Heart left ventricle (tissue), 16 donors: ENCODE data around the gene TMEM163. TPM values are rescaled to one million over a fixed set of nuclear protein-coding genes. Genes with fewer than 3 reads are reported as not detected.
A peak's percentile ranks its signal among the peaks of the same experiment; 100 is the strongest.

Experiments used
- ATAC-seq, 4 donors: fragments of 200-7000 bp; cut with Tn5 transposase; one replicate each; pipeline ENCODE4 v1.9.1; 2020 to 2022; ENCODE audit warnings: moderate library complexity in 4 of 4, mild to moderate bottlenecking in 3 of 4, moderate number of reproducible peaks in 1 of 4
- DNase-seq, 5 donors: peaks; one replicate each; pipeline ENCODE4 v3.0.0-alpha.2; 2020
- H3K27ac ChIP-seq, 12 donors: fragments of 200-600 bp; sonication (generic) in 4 of 12; one replicate each; pipeline versions ENCODE4 v1.5.0 to v1.8.0; 2016 to 2022; ENCODE audit warnings: mild to moderate bottlenecking in 2 of 12
- H3K27me3 ChIP-seq, 9 donors: fragments of 200-600 bp; sonication (generic) in 2 of 9; one replicate each; pipeline versions ENCODE4 v1.5.1 to v1.8.0; 2016 to 2022; ENCODE audit warnings: mild to moderate bottlenecking in 3 of 9
- H3K36me3 ChIP-seq, 9 donors: fragments of 200-600 bp; sonication (generic) in 2 of 9; one replicate each; pipeline versions ENCODE4 v1.5.0 to v1.8.0; 2018 to 2022; ENCODE audit warnings: mild to moderate bottlenecking in 2 of 9
- H3K4me1 ChIP-seq, 12 donors: fragments of 200-600 bp; sonication (generic) in 4 of 12; one replicate each; pipeline versions ENCODE4 v1.5.0 to v1.8.0; 2016 to 2022; ENCODE audit warnings: mild to moderate bottlenecking in 3 of 12
- H3K4me3 ChIP-seq, 12 donors: fragments of 200-600 bp; sonication (generic) in 4 of 12; one replicate each; pipeline versions ENCODE4 v1.5.0 to v1.8.0; 2017 to 2022; ENCODE audit warnings: mild to moderate bottlenecking in 9 of 12, moderate library complexity in 4 of 12
- H3K9me3 ChIP-seq, 12 donors: fragments of 200-600 bp; sonication (generic) in 4 of 12; one replicate each; pipeline versions ENCODE4 v1.5.0 to v1.8.0; 2016 to 2022; ENCODE audit warnings: mild to moderate bottlenecking in 1 of 12
- CTCF ChIP-seq, 12 donors: fragments of 200-600 bp; sonication (generic) in 4 of 12; IDR thresholded peaks; one replicate each; pipeline versions ENCODE4 v1.5.0 to v1.8.0; 2018 to 2022; ENCODE audit warnings: antibody characterized with exemption in 12 of 12, mild to moderate bottlenecking in 5 of 12
- POLR2A ChIP-seq, 2 donors: fragments of 450-650 bp; IDR thresholded peaks; one replicate each; pipeline ENCODE4 v1.6.1; 2017; ENCODE audit warnings: antibody characterized with exemption in 2 of 2, mild to moderate bottlenecking in 2 of 2, moderate library complexity in 2 of 2
- WGBS, 4 donors: extraction: QIAGEN DNeasy Blood & Tissue Kit in 2 of 4; methylation state at CpG; one replicate each; pipeline versions ENCODE4 v1.1.5 to v1.1.7; 2013 to 2018; 5-methylcytosine and 5-hydroxymethylcytosine counted together
- intact Hi-C, 10 donors: fragments of 100-400 bp; cut with DNase I; formaldehyde crosslinking; loops; one replicate each; pipeline versions ENCODE4 v1.11.1 to v1.14.2; 2022
- polyA plus RNA-seq, 2 donors: library from polyadenylated mRNA; stranded (reverse); fragments of 200-250 nt; gene quantifications; one replicate each; pipeline ENCODE4 v1.2.3, GENCODE V29; 2013
- total RNA-seq, 9 donors: library from RNA; depleted of rRNA in 2 of 9; stranded (reverse); fragments of >200 nt in 2 of 9; fragmentation: NEBNext Ultra II Directional in 3 of 9; extraction: Animal tissue kit (Norgen Biotek cat#: 25700) in 3 of 9; gene quantifications; one replicate each; pipeline versions ENCODE4 v1.1.0 to v1.2.4, GENCODE V29; 2016 to 2023
- donor health status: ischemic (EF 13 %, LVEDD 7.1; RV severe dilation, severe dysfunction).
- donor health status: healthy with polysubstance abuse.
- donor health status: DM: no; HTN: yes; CAD: no.
- donor health status: DM: no; HTN: no; CAD: no.
- donor health status: ischemic (EF 25% LVEDD 6.9; RV normal size, moderate dysfunction).
- donor health status: ischemic (EF 25% LVEDD 5.7; RV mildly dilated, moderate dysfunction).
- donor health status: healthy.
- donor health status: DM: yes; HTN: yes; CAD: no.
- donor health status: ischemic (EF 35%, LVEDD 5.7; RV mildly dilated, moderate dysfunction).
- donor health status: nonischemic (EF 11% LVEDD 7.7; RV severe dilation, severe dysfunction).
- donor health status: DM: yes; HTN: yes; CAD: no.
- donor health status: PGD.
- donor health status: ischemic (EF 29% LVEDD 5.4; RV normal size, mild dysfunction).
- donor health status: nonischemic (EF 23%, LVEDD 6.1; RV moderate dilation, normal function).

Gene TMEM163
- total and polyA plus RNA-seq, 11 donors: 0.14 to 1.4 (median 0.47) TPM

GRCh38 chr2:134408386-134408785 lies 310.4 kb downstream of the TMEM163 start:
- H3K27ac ChIP-seq: peak overlapping the region in 4 of 12 donors; percentile 11 to 75 (median 26)
- no peak for TF ChIP-seq POLR2A (IDR thresholded peaks at IDR 0.05)
- TF ChIP-seq CTCF (IDR thresholded peaks at IDR 0.05): no peak
- peaks cover 0 to 59% (median 41%) of the 10 kb centered on the region in 12 donors for H3K4me1 ChIP-seq
- H3K27me3 ChIP-seq: no peaks in the 10 kb centered on the region
- ATAC-seq (no peak), DNase-seq (no peak)
- WGBS, 4 donors: 62 to 73% (median 71%) methylated on average over 3 of the region's 3 CpGs
- H3K9me3 ChIP-seq: no peaks in the 10 kb centered on the region
- H3K36me3 ChIP-seq: peaks cover 0 to 37% (median 15%) of the 10 kb centered on the region in 9 donors
- H3K4me3 ChIP-seq: no peak overlapping the region
- intact Hi-C loops: loop anchor here in 5 of 10 donors (10.0 kb wide), 2 partner anchors 144 to 164 kb away; no protein-coding TSS in a partner anchor

GRCh38 chr2:134407154-134407890 lies 311.5 kb downstream of the TMEM163 start:
- intact Hi-C loops: loop anchor here in 5 of 10 donors (10.0 kb wide), 2 partner anchors 143 to 163 kb away; no protein-coding TSS in a partner anchor
- DNase-seq (no peak), ATAC-seq (no peak)
- Histone ChIP-seq H3K9me3 (no peaks in the 10 kb centered on the region), H3K36me3 (peaks cover 0 to 36% (median 15%) of the 10 kb centered on the region in 9 donors), H3K27me3 (no peaks in the 10 kb centered on the region), H3K4me3 (no peak overlapping the region), H3K27ac (peak overlapping the region in 1 of 12 donors; percentile 75), H3K4me1 (peaks cover 0 to 70% (median 45%) of the 10 kb centered on the region in 12 donors)
- no peak for TF ChIP-seq CTCF (IDR thresholded peaks at IDR 0.05)
- no peak for TF ChIP-seq POLR2A (IDR thresholded peaks at IDR 0.05)
- WGBS, 4 donors: 94 to 95% (median 95%) methylated on average over 4 of the region's 4 CpGs

- no peak for TF ChIP-seq CTCF (IDR thresholded peaks at IDR 0.05)
- TF ChIP-seq POLR2A (IDR thresholded peaks at IDR 0.05): no peak
Observed at GRCh38 chr2:134406736-134407135, 312.1 kb downstream of the TMEM163 start.

GRCh38 chr2:134406311-134406710 lies 312.5 kb downstream of the TMEM163 start:
- Histone ChIP-seq H3K9me3 (no peaks in the 10 kb centered on the region), H3K4me1 (peaks cover 4 to 74% (median 47%) of the 10 kb centered on the region in 12 donors), H3K27me3 (no peaks in the 10 kb centered on the region), H3K36me3 (peaks cover 0 to 36% (median 15%) of the 10 kb centered on the region in 9 donors), H3K4me3 (no peak overlapping the region), H3K27ac (no peak overlapping the region)
- 94 to 97% (median 96%) methylated on average over 5 of the region's 5 CpGs for WGBS, 4 donors
- intact Hi-C loops: loop anchor here in 5 of 10 donors (10.0 kb wide), 2 partner anchors 142 to 162 kb away; no protein-coding TSS in a partner anchor
- TF ChIP-seq POLR2A (IDR thresholded peaks at IDR 0.05) (no peak), CTCF (IDR thresholded peaks at IDR 0.05) (no peak)
- no peak for DNase-seq
- no peak for ATAC-seq

More at GRCh38 chr2:134406736-134407135, 312.1 kb downstream of the TMEM163 start:
- Histone ChIP-seq H3K27me3 (no peaks in the 10 kb centered on the region), H3K36me3 (peaks cover 0 to 36% (median 15%) of the 10 kb centered on the region in 9 donors), H3K27ac (no peak overlapping the region), H3K9me3 (no peaks in the 10 kb centered on the region), H3K4me3 (no peak overlapping the region), H3K4me1 (peaks cover 0 to 74% (median 47%) of the 10 kb centered on the region in 12 donors)
- intact Hi-C loops: loop anchor here in 5 of 10 donors (10.0 kb wide), 2 partner anchors 142 to 162 kb away; no protein-coding TSS in a partner anchor
- WGBS, 4 donors: 89 to 98% (median 93%) methylated on average over 3 of the region's 3 CpGs
- no peak for DNase-seq
- ATAC-seq: no peak
